Peyer's patch (tissue), 4 donors: ENCODE measurements around the gene PLD1. TPM values are rescaled to one million over a fixed set of nuclear protein-coding genes. Genes with fewer than 3 reads are reported as not detected.

ENCODE experiments used
- DNase-seq, 3 donors: peaks; one replicate each; pipeline ENCODE4 v3.0.0-alpha.2; 2017 to 2019
- H3K27ac ChIP-seq, 4 donors: fragments of 200-600 bp; sonication (generic); one replicate each; pipeline ENCODE4 v1.5.1; 2016 to 2019
- H3K27me3 ChIP-seq, 2 donors: fragments of 200-600 bp; sonication (generic); one replicate each; pipeline ENCODE4 v1.5.1; 2019
- H3K36me3 ChIP-seq, 3 donors: fragments of 200-600 bp; sonication (generic); one replicate each; pipeline ENCODE4 v1.5.1; 2016 to 2019
- H3K4me1 ChIP-seq, 4 donors: fragments of 200-600 bp; sonication (generic); one replicate each; pipeline ENCODE4 v1.5.1; 2016 to 2019
- H3K4me3 ChIP-seq, 4 donors: fragments of 200-600 bp; sonication (generic); 1 replicate in 3 of 4; 2 replicates in 1 of 4; pipeline ENCODE4 v1.5.1; 2016 to 2019; ENCODE audit warnings: mild to moderate bottlenecking in 1 of 4
- H3K9me3 ChIP-seq, 4 donors: fragments of 200-600 bp; sonication (generic); one replicate each; pipeline ENCODE4 v1.5.1; 2016 to 2019; ENCODE audit warnings: mild to moderate bottlenecking in 1 of 4
- CTCF ChIP-seq, 6 experiments: fragments of 450-650 bp in 4 of 6; fragments of 200-600 bp in 2 of 6; sonication (generic) in 1 of 6; IDR thresholded peaks; one replicate each; pipeline ENCODE4 v1.5.1; 2017 to 2019; ENCODE audit warnings: antibody characterized with exemption in 6 of 6, mild to moderate bottlenecking in 3 of 6, moderate library complexity in 1 of 6
- POLR2A ChIP-seq, 2 donors: fragments of 450-650 bp; IDR thresholded peaks; one replicate each; pipeline ENCODE4 v1.5.1; 2017; ENCODE audit warnings: antibody characterized with exemption in 2 of 2, mild to moderate bottlenecking in 2 of 2, moderate library complexity in 2 of 2
- total RNA-seq, 4 donors: library from RNA; depleted of rRNA; stranded (reverse); fragments of >200 nt; gene quantifications; one replicate each; pipeline ENCODE4 v1.1.0, GENCODE V29; 2016

PLD1 gene
- total RNA-seq, 4 donors from 2014 or later = 120 to 218 (median 187) TPM

- peaks cover 0 to 6% (median 0%) of the 10 kb centered on the region in 4 donors for H3K9me3 ChIP-seq
- no peaks in the 10 kb centered on the region for H3K4me1 ChIP-seq
- no peak overlapping the region for H3K27ac ChIP-seq
- DNase-seq = no peak
- H3K4me3 ChIP-seq = no peak overlapping the region
- TF ChIP-seq CTCF (IDR thresholded peaks at IDR 0.05) (no peak), POLR2A (IDR thresholded peaks at IDR 0.05) (no peak)
- no peaks in the 10 kb centered on the region for H3K36me3 ChIP-seq
- no peaks in the 10 kb centered on the region for H3K27me3 ChIP-seq
Observed at GRCh38 chr3:171850320-171850959, 40.2 kb upstream of the PLD1 start.

- Histone ChIP-seq H3K9me3 (peaks cover 0 to 4% (median 0%) of the 10 kb centered on the region in 4 donors), H3K36me3 (no peaks in the 10 kb centered on the region), H3K27ac (no peak overlapping the region), H3K4me3 (no peak overlapping the region), H3K27me3 (no peaks in the 10 kb centered on the region), H3K4me1 (no peaks in the 10 kb centered on the region)
- no peak for DNase-seq
- no peak for TF ChIP-seq CTCF (IDR thresholded peaks at IDR 0.05)
Observed at GRCh38 chr3:171849617-171850319, 39.5 kb upstream of the PLD1 start.

- Histone ChIP-seq H3K36me3 (no peaks in the 10 kb centered on the region), H3K9me3 (no peaks in the 10 kb centered on the region), H3K27ac (no peak overlapping the region), H3K27me3 (no peaks in the 10 kb centered on the region), H3K4me3 (no peak overlapping the region), H3K4me1 (no peaks in the 10 kb centered on the region)
- TF ChIP-seq CTCF (IDR thresholded peaks at IDR 0.05) (no peak), POLR2A (IDR thresholded peaks at IDR 0.05) (no peak)
- no peak for DNase-seq
Observed at GRCh38 chr3:171847595-171848259, 37.4 kb upstream of the PLD1 start.

GRCh38 chr3:171847133-171847532, 36.9 kb upstream of the PLD1 start:
- H3K4me3 ChIP-seq = no peak overlapping the region
- no peak for DNase-seq
- no peaks in the 10 kb centered on the region for H3K9me3 ChIP-seq
- TF ChIP-seq POLR2A (IDR thresholded peaks at IDR 0.05) (no peak), CTCF (IDR thresholded peaks at IDR 0.05) (no peak)
- no peaks in the 10 kb centered on the region for H3K36me3 ChIP-seq
- no peaks in the 10 kb centered on the region for H3K27me3 ChIP-seq
- no peak overlapping the region for H3K27ac ChIP-seq
- no peaks in the 10 kb centered on the region for H3K4me1 ChIP-seq

GRCh38 chr3:171846597-171846996, 36.3 kb upstream of the PLD1 start:
- no peak overlapping the region for H3K4me3 ChIP-seq
- no peaks in the 10 kb centered on the region for H3K27me3 ChIP-seq
- DNase-seq = no peak
- no peaks in the 10 kb centered on the region for H3K36me3 ChIP-seq
- H3K9me3 ChIP-seq = no peaks in the 10 kb centered on the region
- no peaks in the 10 kb centered on the region for H3K4me1 ChIP-seq
- H3K27ac ChIP-seq = no peak overlapping the region
- no peak for TF ChIP-seq CTCF (IDR thresholded peaks at IDR 0.05)
